ENCODE measurements around the gene MAPK8IP2. TPM values are rescaled to one million over a fixed set of nuclear protein-coding genes. Genes with fewer than 3 reads are reported as not detected.

The MAPK8IP2 gene
- total RNA-seq, 1 donor from 2014 or later, result 7.7 TPM

DNA sequence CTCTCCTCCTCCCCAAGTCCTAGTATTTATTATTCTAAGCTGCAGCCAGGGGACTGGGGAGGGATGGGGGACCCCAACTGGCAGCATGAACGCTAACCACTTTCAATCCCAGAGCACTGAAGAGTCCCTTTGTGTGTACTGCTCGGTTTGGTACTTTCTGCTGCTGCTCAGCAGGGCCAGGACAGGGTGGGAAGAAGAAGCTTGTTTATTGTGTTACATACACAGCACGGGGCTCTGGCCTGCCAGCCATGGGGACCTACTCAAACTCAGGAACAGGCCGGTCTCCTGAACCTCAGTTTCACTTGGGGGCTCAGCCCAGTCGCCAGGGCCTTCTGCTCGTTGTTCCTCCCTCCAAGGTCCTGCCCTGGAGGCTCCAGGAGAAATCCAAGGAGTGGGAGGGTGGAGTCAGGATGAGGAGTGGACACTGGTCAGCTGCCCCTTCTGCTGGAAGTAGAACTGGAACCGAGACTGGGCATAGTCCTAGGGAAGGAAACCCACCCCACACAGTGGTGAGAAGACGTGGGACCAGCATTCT lies 21.8 kb upstream of the MAPK8IP2 start:
- H3K27ac Mint-ChIP-seq, result no peak overlapping the region
- no peak overlapping the region for H3K4me3 Mint-ChIP-seq (ENCODE audit: low read depth)
- H3K4me1 Mint-ChIP-seq (ENCODE audit: low read depth), result peaks cover 5% of the 10 kb centered on the region
- peaks cover 3% of the 10 kb centered on the region for H3K36me3 Mint-ChIP-seq (ENCODE audit: insufficient read depth)
- no peaks in the 10 kb centered on the region for H3K27me3 Mint-ChIP-seq
- TF ChIP-seq, protein P1, sequence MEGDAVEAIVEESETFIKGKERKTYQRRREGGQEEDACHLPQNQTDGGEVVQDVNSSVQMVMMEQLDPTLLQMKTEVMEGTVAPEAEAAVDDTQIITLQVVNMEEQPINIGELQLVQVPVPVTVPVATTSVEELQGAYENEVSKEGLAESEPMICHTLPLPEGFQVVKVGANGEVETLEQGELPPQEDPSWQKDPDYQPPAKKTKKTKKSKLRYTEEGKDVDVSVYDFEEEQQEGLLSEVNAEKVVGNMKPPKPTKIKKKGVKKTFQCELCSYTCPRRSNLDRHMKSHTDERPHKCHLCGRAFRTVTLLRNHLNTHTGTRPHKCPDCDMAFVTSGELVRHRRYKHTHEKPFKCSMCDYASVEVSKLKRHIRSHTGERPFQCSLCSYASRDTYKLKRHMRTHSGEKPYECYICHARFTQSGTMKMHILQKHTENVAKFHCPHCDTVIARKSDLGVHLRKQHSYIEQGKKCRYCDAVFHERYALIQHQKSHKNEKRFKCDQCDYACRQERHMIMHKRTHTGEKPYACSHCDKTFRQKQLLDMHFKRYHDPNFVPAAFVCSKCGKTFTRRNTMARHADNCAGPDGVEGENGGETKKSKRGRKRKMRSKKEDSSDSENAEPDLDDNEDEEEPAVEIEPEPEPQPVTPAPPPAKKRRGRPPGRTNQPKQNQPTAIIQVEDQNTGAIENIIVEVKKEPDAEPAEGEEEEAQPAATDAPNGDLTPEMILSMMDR (IDR thresholded peaks at IDR 0.05; ENCODE audit: unreplicated experiment), result no peak
- H3K9me3 Mint-ChIP-seq (ENCODE audit: low read depth), result no peaks in the 10 kb centered on the region
- DNase-seq (ENCODE audit: low spot score, unreplicated experiment), result no peak

DNA sequence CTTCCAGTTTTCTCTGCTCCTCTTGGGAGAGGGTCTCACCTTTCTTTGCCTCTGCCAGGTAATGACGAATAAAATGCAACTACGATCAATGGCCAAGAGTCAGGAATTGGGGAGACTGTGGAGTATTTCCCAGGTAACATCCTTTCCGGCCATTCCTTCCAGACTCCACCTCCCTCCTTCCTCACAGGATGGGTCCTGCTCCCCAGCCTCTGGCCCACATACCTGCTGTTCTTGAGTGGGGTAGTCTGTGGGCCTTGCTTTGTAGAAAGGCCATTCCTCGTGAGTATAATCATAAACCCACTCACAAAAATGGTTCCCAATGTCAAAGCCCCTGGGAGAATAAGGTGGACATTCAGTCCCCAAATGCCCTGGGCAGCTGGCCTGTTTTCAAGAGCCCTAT lies 20.8 kb upstream of the MAPK8IP2 start:
- Mint-ChIP-seq H3K36me3 (ENCODE audit: insufficient read depth) (peaks cover 3% of the 10 kb centered on the region), H3K4me3 (ENCODE audit: low read depth) (no peak overlapping the region), H3K27me3 (no peaks in the 10 kb centered on the region), H3K27ac (no peak overlapping the region), H3K4me1 (ENCODE audit: low read depth) (peaks cover 5% of the 10 kb centered on the region), H3K9me3 (ENCODE audit: low read depth) (no peaks in the 10 kb centered on the region)
- no peak for DNase-seq (ENCODE audit: low spot score, unreplicated experiment)
- TF ChIP-seq, protein P1 (IDR thresholded peaks at IDR 0.05; ENCODE audit: unreplicated experiment), result no peak

DNA sequence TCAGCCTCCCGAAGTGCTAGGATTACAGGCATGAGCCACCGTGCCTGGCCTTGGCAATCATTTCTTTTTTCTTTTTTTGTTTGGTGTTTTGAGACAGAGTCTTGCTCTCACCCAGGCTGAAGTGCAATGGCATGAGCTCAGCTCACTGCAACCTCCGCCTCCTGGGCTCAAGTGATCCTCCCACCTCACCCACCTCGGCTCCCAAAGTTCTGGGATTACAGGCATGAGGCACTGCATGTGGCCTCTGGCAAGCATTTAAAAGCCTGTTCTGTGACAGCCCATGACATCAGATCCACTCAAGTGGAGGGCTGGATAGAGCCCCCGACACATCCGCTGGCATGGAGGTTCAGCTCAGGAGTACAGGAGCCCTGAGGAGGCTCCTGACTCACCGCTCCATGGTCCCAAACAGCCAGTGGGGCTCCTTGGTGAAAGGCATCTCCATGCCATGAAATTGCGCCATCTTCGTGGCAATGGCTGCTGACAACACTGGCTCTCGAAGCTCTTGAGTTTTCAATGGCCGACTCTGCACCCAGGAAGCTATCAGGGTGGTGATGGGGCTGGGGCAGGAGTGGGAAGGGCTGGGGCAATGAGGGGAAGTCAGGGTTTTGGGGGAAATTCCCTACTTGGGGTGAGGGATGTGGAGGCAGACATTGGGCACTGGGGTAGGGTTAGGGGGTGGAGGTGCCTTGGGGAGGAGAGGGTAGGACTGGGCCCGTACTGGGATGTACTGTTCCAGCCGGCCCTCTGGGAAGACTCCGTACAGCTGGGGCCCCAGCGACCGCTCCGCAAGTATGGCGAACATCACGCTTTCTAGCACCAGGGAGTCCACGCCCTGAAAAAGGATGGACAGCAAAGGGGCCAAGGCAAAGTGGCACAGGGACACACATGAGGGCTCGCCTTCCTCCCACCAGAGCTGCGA lies 19.3 kb upstream of the MAPK8IP2 start:
- DNase-seq (ENCODE audit: low spot score, unreplicated experiment), result no peak

DNA sequence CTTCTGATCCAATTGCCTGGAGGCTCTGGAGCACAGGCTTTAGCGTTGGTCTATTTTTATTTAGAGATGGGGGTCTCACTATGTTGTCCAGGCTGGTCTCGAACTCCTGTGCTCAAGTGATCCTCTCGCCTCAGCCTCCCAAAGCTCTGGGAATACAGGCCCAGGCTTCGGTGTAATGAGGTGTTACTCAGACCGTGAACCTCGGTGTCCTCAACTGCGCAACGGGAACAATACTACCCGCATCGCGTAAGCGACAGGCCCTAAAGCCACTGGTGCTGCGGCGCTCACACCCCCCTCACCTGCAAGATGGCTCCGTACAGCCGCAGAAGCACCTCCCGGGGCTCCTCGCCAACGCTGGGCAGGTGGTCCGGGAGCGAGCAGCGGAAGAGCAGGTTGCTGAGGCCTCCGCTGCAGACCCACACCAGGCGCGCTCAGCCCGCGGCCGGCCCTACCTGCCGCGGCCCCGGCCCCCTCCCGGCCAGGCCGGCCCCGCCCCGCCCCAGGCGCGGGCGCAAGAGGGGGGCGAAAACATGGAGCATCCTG lies 18.6 kb upstream of the MAPK8IP2 start:
- peak overlapping the region; percentile 77 for H3K4me3 Mint-ChIP-seq (ENCODE audit: low read depth)
- peak overlapping the region; percentile 95 for H3K27ac Mint-ChIP-seq
- no peak for DNase-seq (ENCODE audit: low spot score, unreplicated experiment)
- TF ChIP-seq, protein P1 (IDR thresholded peaks at IDR 0.05; ENCODE audit: unreplicated experiment), result no peak
- peaks cover 3% of the 10 kb centered on the region for H3K36me3 Mint-ChIP-seq (ENCODE audit: insufficient read depth)
- H3K4me1 Mint-ChIP-seq (ENCODE audit: low read depth), result peaks cover 5% of the 10 kb centered on the region
- H3K9me3 Mint-ChIP-seq (ENCODE audit: low read depth), result no peaks in the 10 kb centered on the region
- peaks cover 6% of the 10 kb centered on the region for H3K27me3 Mint-ChIP-seq

More for the DNA sequence above, 19.3 kb upstream of the MAPK8IP2 start:
- H3K27me3 Mint-ChIP-seq, result peaks cover 5% of the 10 kb centered on the region
- H3K36me3 Mint-ChIP-seq (ENCODE audit: insufficient read depth), result peaks cover 3% of the 10 kb centered on the region
- no peak overlapping the region for H3K27ac Mint-ChIP-seq
- peaks cover 5% of the 10 kb centered on the region for H3K4me1 Mint-ChIP-seq (ENCODE audit: low read depth)
- peak overlapping the region; percentile 77 for H3K4me3 Mint-ChIP-seq (ENCODE audit: low read depth)
- TF ChIP-seq, protein P1 (IDR thresholded peaks at IDR 0.05; ENCODE audit: unreplicated experiment), result no peak
- no peaks in the 10 kb centered on the region for H3K9me3 Mint-ChIP-seq (ENCODE audit: low read depth)

DNA sequence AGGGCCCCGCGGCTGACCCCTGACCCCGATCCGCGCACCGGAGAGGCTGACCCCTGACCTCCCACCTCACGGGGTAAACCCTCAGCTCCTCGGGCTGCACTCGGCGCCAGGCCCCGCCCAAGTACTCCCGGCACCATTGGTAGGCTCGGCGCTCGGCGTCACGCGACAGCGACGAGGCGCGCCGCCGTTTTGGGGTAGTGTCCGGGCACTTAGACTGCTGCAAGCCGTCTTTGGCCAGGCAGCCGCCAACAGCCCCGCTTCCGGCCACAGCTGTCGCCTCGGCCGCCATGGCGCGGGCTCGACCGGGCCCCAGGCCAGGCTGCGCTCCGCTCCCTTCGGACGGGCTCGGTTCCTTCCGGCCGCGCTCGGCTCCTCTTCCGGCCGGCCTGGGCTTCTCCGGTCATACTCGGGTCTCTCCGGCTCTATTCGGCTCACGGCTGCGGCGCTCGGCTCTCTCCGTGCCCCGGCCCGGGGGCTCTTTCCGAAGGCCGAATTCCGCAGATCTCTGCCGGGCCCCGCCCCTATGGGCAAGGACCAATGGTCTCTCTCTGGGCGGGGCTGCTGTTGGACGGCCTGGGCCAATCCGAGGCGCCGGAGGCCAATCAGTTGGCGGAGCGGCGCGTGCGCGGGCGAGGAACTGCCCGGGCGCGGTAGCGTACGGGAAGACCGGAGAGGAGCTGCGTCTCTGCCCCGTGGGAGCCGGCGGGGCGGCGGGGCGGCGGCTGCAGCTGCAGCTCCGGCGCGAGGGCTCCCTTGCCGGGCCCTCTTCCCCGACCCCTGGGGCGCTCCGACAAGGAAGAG lies 17.9 kb upstream of the MAPK8IP2 start, which contains the start of gene CHKB:
CHKB (minus strand) TSS at position 357 of the 801 bp plus-strand sequence; CDS start at position 289, 68 bp downstream.
- TF ChIP-seq, protein P1 (IDR thresholded peaks at IDR 0.05; ENCODE audit: unreplicated experiment), result no peak
- peaks cover 5% of the 10 kb centered on the region for H3K4me1 Mint-ChIP-seq (ENCODE audit: low read depth)
- no peaks in the 10 kb centered on the region for H3K9me3 Mint-ChIP-seq (ENCODE audit: low read depth)

More for the DNA sequence above, 17.9 kb upstream of the MAPK8IP2 start, which contains the start of gene CHKB:
- DNase-seq (ENCODE audit: low spot score, unreplicated experiment), result peak; percentile 98
- Mint-ChIP-seq H3K27me3 (peaks cover 6% of the 10 kb centered on the region), H3K27ac (peak within 1 kb of the TSS; percentile 95), H3K36me3 (ENCODE audit: insufficient read depth) (peaks cover 3% of the 10 kb centered on the region), H3K4me3 (ENCODE audit: low read depth) (peak within 1 kb of the TSS; percentile 77)

Measured in progenitor cell of endocrine pancreas (in vitro differentiated cells).